ENCODE data around the gene CLINT1.
"Not testable (repeated sequence)": the region's sequence is repeated elsewhere in the genome, so short reads cannot be mapped to it uniquely, and the experiment has no call there.

Gene CLINT1

DNA sequence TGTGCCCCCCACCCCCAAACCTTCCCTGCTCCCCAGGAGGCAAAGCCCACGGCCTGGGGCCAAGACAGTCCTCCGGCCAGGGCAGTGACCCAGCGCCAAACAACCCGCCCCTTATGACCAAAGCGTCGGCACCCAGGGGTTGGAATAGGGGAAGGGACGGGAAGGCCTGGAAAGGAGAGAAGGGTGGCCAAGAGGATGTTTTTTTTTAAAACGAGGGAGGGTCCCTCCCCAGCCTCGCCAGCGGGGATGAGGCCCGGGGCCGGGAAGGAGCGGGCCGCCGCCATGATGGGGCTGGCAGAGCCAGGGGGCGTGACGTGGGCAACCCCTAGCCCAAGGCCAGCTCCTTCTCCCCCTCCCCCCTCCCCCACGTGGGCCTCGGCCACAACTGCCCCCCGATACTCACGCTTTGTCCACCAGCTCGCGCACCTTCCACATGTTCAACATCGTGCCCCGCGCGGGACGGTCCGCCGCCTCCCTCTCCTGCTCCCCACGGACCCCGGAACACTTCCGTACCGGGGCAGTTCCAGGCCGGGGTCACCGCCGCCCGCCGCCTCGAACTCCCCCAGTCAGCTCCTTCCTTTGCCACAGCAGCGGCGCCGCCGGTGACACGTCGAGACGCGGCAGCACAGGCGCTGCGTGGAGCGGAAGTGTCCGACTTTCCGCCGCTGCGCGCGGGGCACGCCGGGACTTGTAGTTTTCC lies at the start of gene CLINT1:
CLINT1 (minus strand) TSS at position 619 of the 700 bp plus-strand sequence; CDS start at position 444, 175 bp downstream.
- DNase-seq = peak; percentile 79

DNA sequence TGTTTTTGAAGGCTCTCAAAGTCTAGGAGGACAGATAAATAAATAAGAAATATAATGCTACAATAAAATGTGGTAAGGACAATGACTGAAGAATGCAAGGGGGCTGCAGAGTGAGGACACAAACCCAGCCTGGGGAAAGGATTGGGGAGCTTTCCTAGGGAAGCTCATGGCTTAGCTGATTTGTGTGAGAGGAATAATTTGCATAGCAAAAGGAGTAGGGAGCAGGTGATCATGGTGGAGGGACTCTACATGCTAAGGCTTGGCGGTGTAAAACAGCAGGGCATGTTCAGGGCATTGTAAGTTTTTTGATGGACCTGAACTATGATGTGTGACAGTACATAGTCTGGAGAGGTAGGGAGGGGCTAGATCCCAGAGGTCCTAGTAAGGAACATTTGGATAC lies 49.5 kb upstream of the CLINT1 start:
- DNase-seq = no peak

GRCh38 chr5:157907479-157907878 lies 48.5 kb upstream of the CLINT1 start:
- no peak for DNase-seq

- no peak for DNase-seq
These were observed 44.1 kb upstream of the CLINT1 start for GRCh38 chr5:157903117-157903450.

DNA sequence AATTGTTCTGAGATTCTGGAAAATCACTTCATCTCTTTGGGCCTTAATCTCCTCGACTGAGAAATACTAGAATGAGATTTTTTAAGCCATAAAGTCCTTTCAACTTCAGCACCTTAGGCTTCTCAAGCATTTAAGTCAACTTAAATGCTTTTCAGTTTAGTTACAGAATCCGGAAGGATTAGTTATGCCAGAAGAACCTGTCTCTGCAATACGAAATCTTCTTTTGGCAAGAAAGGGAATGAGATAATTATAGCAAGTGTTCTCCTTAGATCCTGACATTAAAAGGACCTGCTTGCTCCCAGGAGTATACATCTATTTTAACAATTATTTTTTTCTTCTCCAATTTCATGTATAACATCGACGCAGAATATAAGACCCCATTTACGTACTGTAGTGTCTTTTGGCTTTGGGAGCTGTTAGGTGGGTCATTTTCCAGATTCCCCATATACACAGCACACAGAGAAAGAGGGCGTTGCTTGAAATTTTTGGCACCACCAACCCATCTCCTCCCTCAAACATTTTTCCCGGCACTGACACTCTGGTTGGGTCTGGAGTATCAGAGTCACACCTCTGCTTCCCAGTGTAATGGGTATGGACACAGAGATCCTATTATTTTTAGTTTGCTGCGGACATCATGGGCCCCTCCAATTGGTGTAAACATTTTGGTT lies 43.6 kb upstream of the CLINT1 start:
- DNase-seq = no peak

- no peak for DNase-seq
These were observed 41.7 kb upstream of the CLINT1 start for GRCh38 chr5:157900644-157901043.

GRCh38 chr5:157893611-157894010 lies 34.7 kb upstream of the CLINT1 start:
- DNase-seq = no peak

DNA sequence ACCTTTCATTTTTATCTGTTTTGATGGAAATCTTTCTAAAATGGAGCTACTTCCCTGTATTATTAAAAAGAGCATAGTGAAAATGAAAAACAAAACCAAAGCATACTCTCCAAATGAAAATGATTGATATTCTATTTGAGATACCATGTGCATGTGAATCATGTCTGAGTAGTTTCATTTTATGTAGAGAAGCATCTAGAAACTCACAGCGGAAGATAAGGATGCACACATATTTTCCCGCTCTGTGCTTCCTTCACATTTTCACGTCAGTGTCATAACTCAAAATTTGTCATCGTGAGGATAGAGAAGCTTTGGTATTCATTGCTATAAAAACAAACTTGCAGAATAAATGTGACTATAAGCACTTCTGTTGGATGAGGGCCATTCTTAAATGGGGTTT lies 34.0 kb upstream of the CLINT1 start:
- no peak for DNase-seq

GRCh38 chr5:157890836-157891597 lies 32.1 kb upstream of the CLINT1 start:
- DNase-seq = no peak

DNA sequence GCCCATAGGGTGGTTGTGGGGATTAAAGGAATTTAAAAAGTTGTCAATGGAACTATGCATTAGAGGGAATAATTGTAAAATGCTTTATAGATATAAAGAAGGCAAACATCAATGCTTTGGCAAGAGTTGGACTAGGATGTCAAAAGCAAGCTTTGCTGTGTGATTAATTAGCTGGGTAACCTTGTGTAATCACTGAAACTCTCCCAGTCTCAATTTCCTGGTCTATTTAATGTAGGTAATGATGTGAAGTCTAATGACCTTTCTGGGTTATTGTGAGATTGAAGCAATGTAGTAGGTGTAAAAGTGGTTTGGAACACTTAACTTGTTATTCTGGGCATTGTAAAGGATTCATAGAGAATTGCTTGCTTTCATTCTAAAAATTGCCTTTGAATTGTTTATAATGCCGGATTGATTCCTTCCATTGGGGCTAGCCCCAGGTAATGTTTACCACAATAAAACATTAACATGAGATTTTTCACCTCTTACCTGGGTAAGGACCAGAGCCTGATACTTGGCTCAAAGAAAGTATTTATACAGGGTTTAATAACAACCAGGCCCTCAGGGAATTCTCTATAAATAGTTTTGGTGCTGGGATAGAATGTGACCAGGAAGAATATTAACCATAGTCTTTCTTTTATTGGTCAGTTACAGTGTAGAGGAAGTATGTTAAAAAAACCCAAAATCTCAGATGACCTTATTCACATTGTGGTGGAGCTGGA lies 30.0 kb upstream of the CLINT1 start:
- no peak for DNase-seq

DNA sequence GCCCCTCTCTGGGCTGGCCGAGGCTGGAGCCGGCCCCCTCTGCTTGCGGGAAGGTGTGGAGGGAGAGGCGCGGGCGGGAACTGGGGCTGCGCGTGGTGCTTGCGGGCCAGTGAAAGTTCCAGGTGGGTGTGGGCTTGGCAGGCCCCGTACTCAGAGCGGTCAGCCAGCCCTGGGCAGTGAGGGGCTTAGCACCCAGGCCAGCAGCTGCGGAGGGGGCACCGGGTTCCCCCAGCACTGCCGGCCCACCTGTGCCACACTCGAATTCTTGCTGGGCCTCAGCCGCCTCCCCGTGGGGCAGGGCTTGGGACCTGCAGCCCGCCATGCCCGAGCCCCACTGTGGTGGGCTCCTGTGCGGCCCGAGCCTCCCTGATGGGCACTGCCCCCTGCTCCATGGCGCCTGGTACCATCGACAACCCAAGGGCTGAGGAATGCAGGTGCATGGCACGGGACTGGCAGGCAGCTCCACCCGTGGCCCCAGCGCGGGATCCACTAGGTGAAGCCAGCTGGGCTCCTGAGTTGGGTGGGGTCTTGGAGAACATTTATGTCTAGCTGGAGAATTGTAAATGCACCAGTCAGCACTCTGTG lies 27.9 kb upstream of the CLINT1 start:
- DNase-seq = no peak

- not testable (repeated sequence) for DNase-seq
These were observed 26.1 kb upstream of the CLINT1 start for GRCh38 chr5:157885051-157885450.

DNA sequence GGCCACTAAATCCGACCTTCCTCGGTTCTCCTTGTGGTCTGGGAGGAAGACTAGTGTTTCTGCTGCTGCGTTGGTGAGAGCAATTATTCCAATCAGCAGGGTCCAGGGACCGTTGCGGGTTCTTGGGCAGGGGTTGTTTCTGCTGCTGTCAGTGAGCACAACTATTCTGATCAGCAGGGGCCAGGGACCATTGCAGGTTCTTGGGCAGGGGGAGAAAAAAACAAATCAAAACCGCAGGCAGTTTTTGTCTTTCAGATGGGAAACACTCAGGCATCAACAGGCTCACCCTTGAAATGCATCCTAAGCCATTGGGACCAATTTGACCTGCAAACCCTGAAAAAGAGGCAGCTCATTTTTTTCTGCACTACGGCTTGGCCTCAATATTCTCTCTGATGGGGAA lies 22.6 kb upstream of the CLINT1 start:
- not testable (repeated sequence) for DNase-seq

DNA sequence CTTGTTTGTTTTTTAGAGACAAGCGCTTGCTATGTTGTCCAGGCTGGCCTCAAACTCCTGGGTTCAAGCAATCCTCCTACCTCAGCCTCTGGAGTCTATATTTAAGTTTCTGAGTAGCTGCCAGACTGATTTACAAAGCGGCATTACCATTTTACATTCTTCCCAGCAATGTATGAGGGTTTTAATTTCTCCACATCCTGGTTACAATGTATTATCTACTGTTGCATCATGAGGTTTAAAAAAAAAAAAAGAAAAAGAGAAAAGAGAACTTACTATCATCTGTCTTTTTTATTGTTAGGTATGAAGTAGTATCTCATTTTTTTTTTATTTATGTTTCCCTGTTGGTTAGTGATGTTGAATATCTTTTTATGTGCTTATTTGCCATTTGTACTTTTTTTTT lies 18.9 kb upstream of the CLINT1 start:
- DNase-seq = no peak

- no peak for DNase-seq
These were observed 15.9 kb upstream of the CLINT1 start for GRCh38 chr5:157874861-157875260.

DNA sequence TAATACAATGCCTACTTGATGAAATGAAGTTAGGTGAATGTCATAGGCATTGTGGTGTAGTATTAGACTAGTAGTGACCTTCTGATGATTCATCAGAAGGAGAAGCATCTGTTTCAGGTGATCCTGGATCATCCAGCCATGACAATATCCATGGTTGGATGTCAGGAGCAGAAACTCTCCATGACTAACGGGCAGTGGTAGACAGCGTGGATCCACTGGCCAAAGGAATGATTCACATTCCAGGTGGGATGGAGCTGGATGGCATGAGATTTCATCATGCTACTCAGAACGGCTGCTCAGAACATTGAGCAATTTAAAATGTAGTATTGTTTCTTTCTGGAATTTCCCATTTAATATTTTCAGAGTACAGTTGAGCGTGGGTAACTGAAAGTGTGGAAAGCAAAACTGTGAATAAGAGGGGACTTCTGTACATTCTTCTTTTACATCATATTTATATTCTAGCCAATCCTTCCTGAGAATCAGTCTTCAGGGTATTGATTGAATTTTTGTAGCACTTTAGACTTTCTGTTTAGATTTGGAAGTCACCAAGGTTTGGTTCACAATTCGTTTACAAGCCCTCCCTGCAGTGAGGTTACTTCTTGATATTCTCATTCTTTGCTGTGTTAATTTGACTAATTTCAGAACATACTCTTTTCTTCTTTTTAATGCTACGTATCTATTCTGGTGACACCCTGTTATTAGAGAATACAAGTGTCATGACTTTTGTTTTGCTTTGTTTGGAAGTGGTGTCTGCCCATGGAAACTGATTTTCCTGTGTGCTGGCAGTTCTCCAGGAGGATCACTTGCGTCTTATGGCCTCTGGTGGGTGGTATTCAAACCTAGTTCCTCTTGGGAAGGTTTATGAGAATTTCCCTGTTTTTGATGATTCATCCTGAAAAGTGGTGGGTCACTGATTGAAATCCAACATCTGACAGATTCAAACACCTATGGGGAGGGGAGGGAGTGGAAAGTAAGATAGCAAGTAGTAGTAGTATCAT lies 12.2 kb upstream of the CLINT1 start:
- no peak for DNase-seq

GRCh38 chr5:157867751-157868387 lies 8.9 kb upstream of the CLINT1 start:
- DNase-seq = no peak

DNA sequence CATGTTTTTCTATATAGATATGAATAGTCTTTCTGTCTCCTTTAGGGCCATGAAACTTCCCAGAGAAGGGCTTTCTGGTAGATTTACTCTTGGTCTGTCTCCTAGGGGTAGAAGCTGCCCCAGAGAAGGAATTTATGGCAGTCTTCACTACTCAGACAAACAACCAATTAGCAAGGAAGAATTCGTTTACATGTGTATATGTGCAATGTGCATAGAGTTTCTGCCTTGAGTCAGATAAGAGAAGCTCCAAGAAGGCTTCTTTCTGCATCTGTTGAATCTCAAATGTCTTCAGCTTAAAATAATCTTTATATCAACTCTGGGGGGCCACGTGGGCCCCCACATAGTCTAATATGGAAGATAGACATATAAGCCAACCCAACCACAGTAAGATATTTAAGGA lies 7.6 kb upstream of the CLINT1 start:
- DNase-seq = no peak

DNA sequence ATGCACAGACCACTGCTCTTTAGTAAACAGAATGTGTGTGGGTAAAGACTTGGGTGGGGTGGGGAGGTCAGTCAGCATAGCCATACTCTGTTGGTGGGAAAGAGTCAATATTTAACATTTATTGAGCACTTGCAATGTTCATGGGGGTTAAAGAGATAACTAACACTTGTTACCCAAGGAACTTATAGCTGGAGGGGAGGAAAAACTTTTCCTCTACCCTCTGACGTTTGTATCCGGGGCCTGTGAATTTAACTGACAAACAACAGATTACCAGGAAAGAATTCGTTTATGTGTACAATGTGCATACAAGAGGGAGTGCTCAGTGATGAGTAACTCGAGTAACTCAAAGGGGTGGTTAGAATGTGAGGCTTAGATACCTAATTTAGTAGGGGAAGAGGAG lies 6.8 kb upstream of the CLINT1 start:
- DNase-seq = no peak

GRCh38 chr5:157864067-157864466 lies 5.1 kb upstream of the CLINT1 start:
- DNase-seq = no peak

GRCh38 chr5:157862183-157862851 lies 3.4 kb upstream of the CLINT1 start:
- DNase-seq = no peak

Measured in NCI-H1048 (cell line).